ENCODE measurements around the gene TM4SF5.

GRCh38 chr17:4816826-4817225 lies 45.1 kb downstream of the TM4SF5 start:
- TF ChIP-seq EZH2 (IDR thresholded peaks at IDR 0.05; ENCODE audit: insufficient read depth, poor library complexity, severe bottlenecking) (no peak), EZH2phosphoT487 (IDR thresholded peaks at IDR 0.05; ENCODE audit: insufficient read depth, low read depth) (no peak)
